ENCODE measurements around the gene DNAH1.

The DNAH1 gene

GRCh38 chr3:52403271-52403841, 87.2 kb downstream of the DNAH1 start:
- no peak for DNase-seq (ENCODE audit: low read depth)

- no peak for DNase-seq (ENCODE audit: low read depth)
Observed at GRCh38 chr3:52403955-52404354, 87.8 kb downstream of the DNAH1 start.

- DNase-seq (ENCODE audit: low read depth), result no peak
Observed at GRCh38 chr3:52404391-52404790, 88.3 kb downstream of the DNAH1 start.

GRCh38 chr3:52405066-52405465, 88.9 kb downstream of the DNAH1 start:
- no peak for DNase-seq (ENCODE audit: low read depth)

- no peak for DNase-seq (ENCODE audit: low read depth)
Observed at GRCh38 chr3:52405601-52406110, 89.5 kb downstream of the DNAH1 start.

GRCh38 chr3:52406231-52406661, 90.1 kb downstream of the DNAH1 start:
- no peak for DNase-seq (ENCODE audit: low read depth)

GRCh38 chr3:52406791-52407510, 90.8 kb downstream of the DNAH1 start:
- no peak for DNase-seq (ENCODE audit: low read depth)

- no peak for DNase-seq (ENCODE audit: low read depth)
Observed at GRCh38 chr3:52407779-52408178, 91.7 kb downstream of the DNAH1 start.

- DNase-seq (ENCODE audit: low read depth), result no peak
Observed at GRCh38 chr3:52408466-52408865, 92.3 kb downstream of the DNAH1 start.

- no peak for DNase-seq (ENCODE audit: low read depth)
Observed at GRCh38 chr3:52415800-52416199, 99.7 kb downstream of the DNAH1 start.

- no peak for DNase-seq (ENCODE audit: low read depth)
Observed at GRCh38 chr3:52420388-52420787, 104.3 kb downstream of the DNAH1 start.

GRCh38 chr3:52422669-52423068, 106.5 kb downstream of the DNAH1 start:
- DNase-seq (ENCODE audit: low read depth), result no peak

- no peak for DNase-seq (ENCODE audit: low read depth)
Observed at GRCh38 chr3:52423173-52423572, 107.1 kb downstream of the DNAH1 start.

- DNase-seq (ENCODE audit: low read depth), result no peak
Observed at GRCh38 chr3:52428151-52429005, 112.3 kb downstream of the DNAH1 start.

- DNase-seq (ENCODE audit: low read depth), result no peak
Observed at GRCh38 chr3:52429031-52429430, 112.9 kb downstream of the DNAH1 start.

- DNase-seq (ENCODE audit: low read depth), result no peak
Observed at GRCh38 chr3:52429779-52430415, 113.8 kb downstream of the DNAH1 start.

- DNase-seq (ENCODE audit: low read depth), result no peak
Observed at GRCh38 chr3:52430416-52430810, 114.3 kb downstream of the DNAH1 start.

GRCh38 chr3:52431459-52432223, 115.5 kb downstream of the DNAH1 start:
- DNase-seq (ENCODE audit: low read depth), result no peak

GRCh38 chr3:52432225-52432624, 116.1 kb downstream of the DNAH1 start:
- DNase-seq (ENCODE audit: low read depth), result no peak

- DNase-seq (ENCODE audit: low read depth), result no peak
Observed at GRCh38 chr3:52432691-52433141, 116.6 kb downstream of the DNAH1 start.

GRCh38 chr3:52433328-52433995, 117.3 kb downstream of the DNAH1 start:
- no peak for DNase-seq (ENCODE audit: low read depth)
